Right lobe of liver (tissue), 6 donors: ENCODE results near the gene SPTA1. TPM values are rescaled to one million over a fixed set of nuclear protein-coding genes. Genes with fewer than 3 reads are reported as not detected.

Experiments
- ATAC-seq, 4 donors: fragments of 200-7000 bp; cut with Tn5 transposase; one replicate each; pipeline ENCODE4 v1.9.1; 2020; ENCODE audit warnings: mild to moderate bottlenecking in 4 of 4, moderate library complexity in 4 of 4
- DNase-seq, 3 donors: peaks; one replicate each; pipeline ENCODE4 v3.0.0-alpha.2; 2020
- H3K27ac ChIP-seq, 3 donors: fragments of 200-600 bp; one replicate each; pipeline ENCODE4 v1.8.0; 2022
- H3K27me3 ChIP-seq, 2 donors: fragments of 200-600 bp; one replicate each; pipeline ENCODE4 v1.8.0; 2022
- H3K36me3 ChIP-seq, 4 donors: fragments of 200-600 bp; sonication (generic) in 1 of 4; one replicate each; pipeline versions ENCODE4 v1.5.1 to v1.8.0; 2017 to 2022; ENCODE audit warnings: control low read depth in 1 of 4
- H3K4me1 ChIP-seq, 4 donors: fragments of 200-600 bp; sonication (generic) in 1 of 4; one replicate each; pipeline versions ENCODE4 v1.5.1 to v1.8.0; 2017 to 2022; ENCODE audit warnings: control low read depth in 1 of 4
- H3K4me3 ChIP-seq, 3 donors: fragments of 200-600 bp; one replicate each; pipeline ENCODE4 v1.8.0; 2022
- H3K9me3 ChIP-seq, 4 donors: fragments of 200-600 bp; sonication (generic) in 1 of 4; one replicate each; pipeline versions ENCODE4 v1.5.1 to v1.8.0; 2017 to 2022; ENCODE audit warnings: control low read depth in 1 of 4
- POLR2A ChIP-seq: fragments of 450-650 bp; IDR thresholded peaks from one replicate; pipeline ENCODE4 v1.6.1; 2017; ENCODE audit warnings: antibody characterized with exemption, mild to moderate bottlenecking
- WGBS: methylation state at CpG from one replicate; pipeline ENCODE4 v1.1.6; 2018; ENCODE audit warnings: low coverage, low lambda C conversion rate; ENCODE audit not compliant: insufficient coverage; ENCODE audit errors: missing lambda C conversion rate; 5-methylcytosine and 5-hydroxymethylcytosine counted together
- intact Hi-C, 2 donors: fragments of 100-400 bp; cut with DNase I; formaldehyde crosslinking; loops; one replicate each; pipeline versions ENCODE4 v1.11.2 to v1.14.1; 2022
- total RNA-seq, 6 experiments: library from RNA; depleted of rRNA in 2 of 6; stranded (reverse); fragments of >200 nt in 2 of 6; fragmentation: NEBNext Ultra II Directional in 3 of 6; extraction: Animal tissue kit (Norgen Biotek cat#: 25700) in 3 of 6; gene quantifications; one replicate each; pipeline versions ENCODE4 v1.1.0 to v1.2.4, GENCODE V29; 2016 to 2023
- TF ChIP-seq, protein P1 (sequence below), 4 donors: fragments of 200-600 bp in 3 of 4; fragments of 450-650 bp in 1 of 4; IDR thresholded peaks; one replicate each; pipeline versions ENCODE4 v1.5.1 to v1.8.0; 2016 to 2022; ENCODE audit warnings: antibody characterized with exemption in 4 of 4, mild to moderate bottlenecking in 2 of 4
- donor health status: DM: no; HTN: yes; CAD: no.
- donor health status: DM: no; HTN: no; CAD: no.
- donor health status: DM: no; HTN: no; CAD: no.
- donor health status: DM: no; HTN: yes; CAD: no.
- donor health status: DM: no; HTN: yes; CAD: no.

The SPTA1 gene
- total RNA-seq, 6 experiments from 2014 or later: 0.18 to 4.3 (median 1.0) TPM; not detected in 2

DNA sequence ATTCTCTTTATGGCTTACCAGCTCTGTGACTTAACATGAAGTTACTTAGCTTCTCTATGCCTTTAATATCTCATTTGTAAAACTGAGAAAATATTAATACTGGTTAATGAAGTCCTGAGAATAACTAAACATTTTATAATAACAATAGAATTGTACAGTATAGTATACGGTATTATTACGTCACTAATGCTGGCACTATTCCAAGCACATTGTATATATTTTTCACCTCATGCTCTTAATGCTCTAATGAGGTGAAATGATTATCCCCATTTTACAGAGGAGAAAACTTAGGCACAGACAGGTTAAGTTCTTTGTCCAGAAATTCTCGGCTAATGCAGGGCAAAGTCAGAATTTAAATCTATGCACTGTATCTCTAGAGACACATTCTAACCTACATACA lies 33.1 kb upstream of the SPTA1 start:
- DNase-seq (no peak), ATAC-seq (no peak)
- H3K4me3 ChIP-seq: no peak overlapping the region
- no peak for TF ChIP-seq POLR2A
- TF ChIP-seq, protein P1, sequence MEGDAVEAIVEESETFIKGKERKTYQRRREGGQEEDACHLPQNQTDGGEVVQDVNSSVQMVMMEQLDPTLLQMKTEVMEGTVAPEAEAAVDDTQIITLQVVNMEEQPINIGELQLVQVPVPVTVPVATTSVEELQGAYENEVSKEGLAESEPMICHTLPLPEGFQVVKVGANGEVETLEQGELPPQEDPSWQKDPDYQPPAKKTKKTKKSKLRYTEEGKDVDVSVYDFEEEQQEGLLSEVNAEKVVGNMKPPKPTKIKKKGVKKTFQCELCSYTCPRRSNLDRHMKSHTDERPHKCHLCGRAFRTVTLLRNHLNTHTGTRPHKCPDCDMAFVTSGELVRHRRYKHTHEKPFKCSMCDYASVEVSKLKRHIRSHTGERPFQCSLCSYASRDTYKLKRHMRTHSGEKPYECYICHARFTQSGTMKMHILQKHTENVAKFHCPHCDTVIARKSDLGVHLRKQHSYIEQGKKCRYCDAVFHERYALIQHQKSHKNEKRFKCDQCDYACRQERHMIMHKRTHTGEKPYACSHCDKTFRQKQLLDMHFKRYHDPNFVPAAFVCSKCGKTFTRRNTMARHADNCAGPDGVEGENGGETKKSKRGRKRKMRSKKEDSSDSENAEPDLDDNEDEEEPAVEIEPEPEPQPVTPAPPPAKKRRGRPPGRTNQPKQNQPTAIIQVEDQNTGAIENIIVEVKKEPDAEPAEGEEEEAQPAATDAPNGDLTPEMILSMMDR (IDR thresholded peaks at IDR 0.05): no peak
- H3K27me3 ChIP-seq: no peaks in the 10 kb centered on the region
- no peaks in the 10 kb centered on the region for H3K36me3 ChIP-seq
- H3K27ac ChIP-seq: no peak overlapping the region
- H3K4me1 ChIP-seq: no peaks in the 10 kb centered on the region
- intact Hi-C loops: no loop called here
- H3K9me3 ChIP-seq: no peaks in the 10 kb centered on the region
- WGBS: 52% methylated on average over 3 of the region's 3 CpGs

- intact Hi-C loops: no loop called here
Observed at GRCh38 chr1:158717344-158717743, 30.8 kb upstream of the SPTA1 start.

DNA sequence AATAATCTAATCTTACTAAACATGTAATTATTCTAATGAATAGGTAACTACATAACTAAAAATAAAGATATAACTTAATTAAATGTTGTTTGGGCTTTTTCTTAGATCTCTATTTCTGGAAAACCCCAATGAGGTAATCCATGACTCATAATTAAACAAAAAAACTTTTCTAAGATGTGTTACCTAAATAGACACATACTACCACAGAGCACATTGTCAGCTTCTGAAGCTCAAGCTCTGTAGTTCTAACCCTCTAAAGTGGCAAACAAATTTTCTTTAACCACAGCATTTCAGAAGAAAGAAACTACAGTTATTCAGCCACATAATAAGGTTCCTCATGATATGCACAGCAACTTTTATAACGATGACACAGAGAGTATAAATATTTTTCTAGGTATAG lies 29.8 kb upstream of the SPTA1 start:
- Histone ChIP-seq H3K4me1 (no peaks in the 10 kb centered on the region), H3K9me3 (no peaks in the 10 kb centered on the region), H3K4me3 (no peak overlapping the region), H3K27me3 (no peaks in the 10 kb centered on the region), H3K36me3 (no peaks in the 10 kb centered on the region), H3K27ac (no peak overlapping the region)
- intact Hi-C loops: no loop called here
- TF ChIP-seq POLR2A: no peak
- TF ChIP-seq, protein P1 (IDR thresholded peaks at IDR 0.05): no peak
- DNase-seq (no peak), ATAC-seq (no peak)
- 55% methylated on average over 1 of the region's 1 CpG for WGBS

More at GRCh38 chr1:158717344-158717743, 30.8 kb upstream of the SPTA1 start:
- no peaks in the 10 kb centered on the region for H3K9me3 ChIP-seq
- 48% methylated on average over 3 of the region's 6 CpGs for WGBS
- no peak overlapping the region for H3K27ac ChIP-seq
- H3K4me3 ChIP-seq: no peak overlapping the region
- ATAC-seq (no peak), DNase-seq (no peak)
- H3K36me3 ChIP-seq: no peaks in the 10 kb centered on the region
- H3K4me1 ChIP-seq: no peaks in the 10 kb centered on the region
- TF ChIP-seq POLR2A: no peak
- TF ChIP-seq, protein P1 (IDR thresholded peaks at IDR 0.05): no peak
- no peaks in the 10 kb centered on the region for H3K27me3 ChIP-seq

DNA sequence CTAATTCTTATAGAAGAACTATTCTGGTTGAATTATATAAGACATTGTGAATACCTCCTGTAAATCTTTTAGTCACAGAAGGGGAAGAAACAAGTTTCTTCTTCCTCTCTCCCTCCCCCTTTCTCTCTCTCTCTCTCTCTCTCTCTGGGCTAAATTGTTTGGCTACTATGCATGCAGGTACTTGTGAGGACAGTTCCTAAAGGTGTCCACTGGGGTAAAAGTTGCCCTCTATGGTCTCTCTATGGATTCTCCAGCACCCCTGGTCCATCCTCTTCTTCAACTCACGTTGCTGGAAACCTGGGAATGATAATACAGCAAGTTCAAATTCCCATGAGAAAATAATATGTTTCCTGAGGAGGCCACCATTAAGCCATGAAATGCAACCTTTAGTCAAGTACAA lies 28.2 kb upstream of the SPTA1 start:
- 21% methylated on average over 1 of the region's 1 CpG for WGBS
- no peak for ATAC-seq
- H3K4me1 ChIP-seq: no peaks in the 10 kb centered on the region
- H3K4me3 ChIP-seq: no peak overlapping the region
- no peaks in the 10 kb centered on the region for H3K36me3 ChIP-seq
- intact Hi-C loops: no loop called here
- H3K27me3 ChIP-seq: no peaks in the 10 kb centered on the region
- H3K9me3 ChIP-seq: no peaks in the 10 kb centered on the region
- H3K27ac ChIP-seq: no peak overlapping the region
- DNase-seq: no peak
- TF ChIP-seq, protein P1 (IDR thresholded peaks at IDR 0.05): no peak
- TF ChIP-seq POLR2A: no peak

DNA sequence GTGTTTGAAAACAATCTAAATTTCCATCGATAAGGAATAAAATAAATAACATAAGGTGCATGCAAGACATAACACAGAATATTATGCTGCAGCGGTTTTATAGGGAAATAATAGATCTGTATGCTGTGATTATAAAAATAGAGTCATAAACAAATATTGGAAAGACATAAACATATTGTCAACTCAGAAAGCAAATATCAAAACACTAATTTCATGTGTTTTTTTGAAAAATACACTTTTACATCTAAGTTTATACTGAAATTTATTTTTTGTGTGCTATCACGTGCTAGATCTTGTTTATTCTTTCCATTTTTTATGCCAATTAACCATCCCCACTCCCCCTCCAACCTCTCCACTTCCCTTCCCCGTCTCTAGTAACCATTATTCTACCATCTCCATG lies 24.6 kb upstream of the SPTA1 start:
- ATAC-seq (no peak), DNase-seq (no peak)
- no peak overlapping the region for H3K27ac ChIP-seq
- H3K4me1 ChIP-seq: no peaks in the 10 kb centered on the region
- no peak for TF ChIP-seq POLR2A
- TF ChIP-seq, protein P1 (IDR thresholded peaks at IDR 0.05): no peak
- no peaks in the 10 kb centered on the region for H3K9me3 ChIP-seq
- WGBS: 34% methylated on average over 4 of the region's 4 CpGs
- H3K27me3 ChIP-seq: no peaks in the 10 kb centered on the region
- no peak overlapping the region for H3K4me3 ChIP-seq
- no peaks in the 10 kb centered on the region for H3K36me3 ChIP-seq
- intact Hi-C loops: no loop called here
